AG08396 (cell line): ENCODE measurements around the gene DLX5.

Experiments used
- DNase-seq: peaks from one replicate; pipeline ENCODE4 v3.0.0; 2012; ENCODE audit warnings: low spot score, mixed read lengths

Gene DLX5

GRCh38 chr7:96991546-96992191 lies 33.0 kb downstream of the DLX5 start:
- DNase-seq = no peak

- no peak for DNase-seq
Observed at GRCh38 chr7:96989859-96990317, 34.7 kb downstream of the DLX5 start.

GRCh38 chr7:96989241-96989858 lies 35.3 kb downstream of the DLX5 start:
- no peak for DNase-seq

GRCh38 chr7:96987719-96988118 lies 36.9 kb downstream of the DLX5 start:
- no peak for DNase-seq

- no peak for DNase-seq
Observed at GRCh38 chr7:96986901-96987300, 37.7 kb downstream of the DLX5 start.

- DNase-seq = no peak
Observed at GRCh38 chr7:96985992-96986391, 38.6 kb downstream of the DLX5 start.

GRCh38 chr7:96982586-96982985 lies 42.0 kb downstream of the DLX5 start:
- no peak for DNase-seq

GRCh38 chr7:96979551-96980276 lies 44.9 kb downstream of the DLX5 start:
- no peak for DNase-seq

- DNase-seq = no peak
Observed at GRCh38 chr7:96977445-96977844, 47.2 kb downstream of the DLX5 start.

- no peak for DNase-seq
Observed at GRCh38 chr7:96976106-96976505, 48.5 kb downstream of the DLX5 start.

GRCh38 chr7:96973986-96974385 lies 50.6 kb downstream of the DLX5 start:
- DNase-seq = no peak

- DNase-seq = no peak
Observed at GRCh38 chr7:96970739-96971138, 53.9 kb downstream of the DLX5 start.
